GM18505 (cell line): ENCODE results near the gene MRFAP1L1.

Experiments
- ATAC-seq: cut with Tn5 transposase; IDR thresholded peaks from one replicate; pipeline ENCODE4 v1.9.1; 2021; ENCODE audit not compliant: unreplicated experiment
- POLR2A ChIP-seq: IDR thresholded peaks from 4 replicates; pipeline ENCODE4 v1.6.1; 2011; ENCODE audit warnings: borderline replicate concordance; ENCODE audit not compliant: insufficient read depth, insufficient read length; ENCODE audit errors: extremely low read depth

The MRFAP1L1 gene

DNA sequence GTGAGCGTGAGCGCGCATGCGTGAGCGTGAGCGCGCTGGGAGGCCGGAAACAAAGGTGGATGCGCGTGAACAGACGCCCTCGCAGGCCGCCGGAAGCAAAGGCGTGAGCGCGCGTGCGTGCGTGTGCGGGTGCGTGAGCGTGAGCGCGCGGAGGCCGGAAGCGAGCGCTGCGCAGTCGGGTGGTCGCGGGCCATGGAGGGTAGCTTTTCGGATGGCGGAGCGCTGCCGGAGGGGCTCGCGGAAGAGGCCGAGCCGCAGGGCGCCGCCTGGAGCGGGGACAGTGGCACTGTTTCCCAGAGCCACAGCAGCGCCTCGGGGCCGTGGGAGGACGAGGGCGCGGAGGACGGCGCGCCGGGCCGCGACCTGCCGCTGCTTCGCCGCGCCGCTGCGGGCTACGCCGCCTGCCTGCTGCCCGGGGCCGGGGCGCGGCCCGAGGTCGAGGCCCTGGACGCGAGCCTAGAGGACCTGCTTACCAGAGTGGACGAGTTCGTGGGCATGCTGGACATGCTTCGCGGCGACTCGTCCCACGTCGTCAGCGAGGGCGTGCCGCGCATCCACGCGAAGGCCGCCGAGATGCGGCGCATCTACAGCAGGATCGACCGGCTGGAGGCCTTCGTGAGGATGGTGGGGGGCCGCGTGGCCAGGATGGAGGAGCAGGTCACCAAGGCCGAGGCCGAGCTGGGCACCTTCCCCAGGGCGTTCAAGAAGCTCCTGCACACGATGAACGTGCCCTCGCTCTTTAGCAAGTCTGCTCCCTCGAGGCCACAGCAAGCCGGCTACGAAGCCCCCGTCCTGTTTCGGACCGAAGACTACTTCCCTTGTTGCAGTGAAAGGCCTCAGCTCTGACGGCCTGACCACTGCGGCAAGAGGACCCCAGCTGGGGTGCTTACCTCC lies 6.6 kb upstream of the MRFAP1L1 start, which contains the start of gene BLOC1S4:
Gene BLOC1S4, plus strand, starts transcription at position 157 of the 894 bp plus-strand sequence. Its CDS starts 36 bp downstream, at position 193.
- TF ChIP-seq POLR2A = peak; percentile 93

DNA sequence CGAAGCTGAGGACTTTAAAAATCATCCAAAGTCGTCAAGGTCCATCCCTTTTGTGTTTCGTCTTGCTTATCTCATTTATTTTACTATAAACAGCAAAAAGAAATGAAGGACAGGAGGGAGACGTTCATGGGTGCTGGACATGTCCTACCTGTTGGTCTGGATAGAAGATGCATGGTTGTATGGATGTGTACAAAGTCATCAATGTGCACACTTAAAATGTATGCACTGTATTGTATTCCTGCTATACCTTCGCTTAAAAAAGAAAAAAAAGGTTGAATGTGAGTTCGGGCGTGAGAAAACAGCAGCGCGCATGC lies 6.0 kb upstream of the MRFAP1L1 start:
- TF ChIP-seq POLR2A = no peak
- no peak for ATAC-seq

More for the DNA sequence above, 6.6 kb upstream of the MRFAP1L1 start, which contains the start of gene BLOC1S4:
- ATAC-seq = peak; percentile 83

DNA sequence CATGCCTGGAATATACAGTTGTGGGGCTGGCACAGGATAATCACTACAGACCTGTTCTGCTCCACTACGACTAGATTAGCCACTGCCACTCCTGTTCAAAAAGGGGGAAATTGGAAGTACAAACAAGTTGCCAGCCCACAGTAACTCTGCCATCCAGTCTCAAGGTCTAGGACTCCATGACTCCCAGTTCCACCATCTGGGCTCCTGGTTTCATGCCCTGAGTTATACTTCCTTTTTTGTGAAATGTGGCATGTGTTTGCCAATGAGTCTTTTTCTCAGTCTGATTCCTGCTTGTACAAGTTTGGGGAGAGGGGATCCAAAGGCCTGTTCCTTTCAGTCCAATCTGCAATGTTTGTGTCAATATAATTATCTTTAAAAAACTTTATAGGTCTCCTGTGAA lies 5.3 kb upstream of the MRFAP1L1 start:
- ATAC-seq = no peak
- no peak for TF ChIP-seq POLR2A

DNA sequence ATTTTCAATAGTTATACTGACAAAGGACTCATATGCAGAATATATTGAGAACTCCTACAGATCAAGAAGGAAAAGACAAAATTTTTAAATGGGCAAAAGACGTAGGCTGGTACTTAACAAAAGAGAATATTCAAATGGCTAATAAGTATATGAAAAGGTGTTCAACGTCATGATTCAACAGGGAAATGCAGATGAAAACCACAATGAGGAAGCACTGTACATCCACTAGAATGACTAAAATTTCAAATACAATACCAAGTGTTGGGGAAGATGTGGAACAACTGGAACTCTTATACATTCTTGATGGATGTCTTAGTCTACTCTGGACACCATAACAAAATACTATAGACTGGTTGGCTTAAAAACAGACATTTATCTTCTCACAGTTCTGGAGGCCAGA lies 1.3 kb upstream of the MRFAP1L1 start:
- TF ChIP-seq POLR2A = no peak
- no peak for ATAC-seq

DNA sequence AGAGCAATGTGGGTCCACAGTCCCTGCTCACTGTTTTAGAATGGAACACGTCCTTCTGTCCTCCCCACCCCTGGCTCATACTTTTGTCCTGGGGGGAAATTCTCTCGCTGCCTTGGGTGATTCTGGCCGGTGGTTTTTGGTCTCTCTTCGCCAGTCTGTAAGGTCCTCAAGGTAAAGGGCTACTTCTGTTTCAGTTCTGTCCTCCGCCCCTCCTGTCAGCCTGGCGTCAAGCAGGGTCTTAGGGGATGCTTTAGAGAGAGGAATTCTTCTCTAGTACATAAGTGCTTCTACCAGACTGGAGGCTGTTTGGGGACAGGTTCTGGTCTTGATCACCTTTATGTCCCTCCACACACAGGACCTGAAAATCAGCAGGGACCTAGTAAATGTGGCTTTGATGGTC lies 617 bp upstream of the MRFAP1L1 start:
- TF ChIP-seq POLR2A = no peak
- ATAC-seq = peak; percentile 4

DNA sequence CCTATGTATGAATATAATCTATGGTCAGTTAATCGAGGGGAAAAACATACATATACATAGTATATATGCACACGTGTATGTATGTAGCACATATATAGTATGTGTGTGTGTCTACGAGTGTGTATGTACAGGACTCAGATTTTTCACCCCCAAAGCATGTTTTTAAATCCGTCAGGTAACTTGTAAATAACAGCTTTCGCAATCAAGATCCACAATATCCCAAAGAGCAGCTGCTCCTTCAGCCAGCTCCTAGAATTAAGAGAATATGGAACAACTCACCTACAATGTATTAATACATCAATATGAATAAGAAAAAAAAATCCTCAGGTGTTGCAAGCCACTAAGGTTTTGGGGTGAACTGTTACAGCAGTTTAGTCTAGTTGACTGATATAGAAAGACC lies 3.5 kb downstream of the MRFAP1L1 start:
- no peak for ATAC-seq

DNA sequence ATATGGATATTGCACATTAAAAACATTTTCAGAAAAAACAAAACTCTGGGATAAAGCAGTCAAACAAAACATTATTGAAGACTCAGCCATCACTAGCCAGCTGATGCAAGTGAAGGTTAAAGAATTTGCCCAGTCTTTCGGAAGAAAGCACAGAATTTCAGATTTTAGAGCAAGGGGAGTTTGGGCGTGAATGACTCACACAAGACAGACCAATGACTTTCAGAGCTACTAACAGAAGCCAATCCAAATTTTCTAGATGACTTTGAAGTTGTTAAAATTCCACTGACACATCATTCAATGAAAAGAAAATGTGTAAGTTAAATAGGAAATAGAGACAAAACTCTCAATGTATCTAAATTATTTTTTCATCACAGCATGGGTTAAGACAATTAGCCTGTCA lies 4.0 kb downstream of the MRFAP1L1 start:
- no peak for TF ChIP-seq POLR2A
- ATAC-seq = no peak

More for the DNA sequence above, 3.5 kb downstream of the MRFAP1L1 start:
- TF ChIP-seq POLR2A = no peak

DNA sequence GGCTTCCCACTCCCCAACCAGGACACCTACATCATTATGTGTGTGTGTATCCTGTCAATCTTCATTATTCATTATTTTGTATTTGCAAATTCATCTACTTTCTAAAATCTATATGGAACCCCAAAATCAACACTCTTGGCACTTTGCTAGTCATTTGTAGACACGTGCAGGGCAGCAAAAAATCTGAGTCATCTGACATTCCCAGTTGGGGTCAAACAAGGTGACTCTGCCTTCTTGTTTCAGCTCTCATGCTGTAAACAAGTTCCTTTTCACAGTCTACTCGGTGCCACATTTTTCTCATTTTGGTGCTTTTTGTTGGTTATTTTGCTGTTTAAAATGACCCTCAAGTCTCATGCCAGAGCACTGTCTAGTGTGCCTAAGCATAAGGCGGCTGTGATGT lies 5.9 kb downstream of the MRFAP1L1 start:
- no peak for ATAC-seq
- no peak for TF ChIP-seq POLR2A

DNA sequence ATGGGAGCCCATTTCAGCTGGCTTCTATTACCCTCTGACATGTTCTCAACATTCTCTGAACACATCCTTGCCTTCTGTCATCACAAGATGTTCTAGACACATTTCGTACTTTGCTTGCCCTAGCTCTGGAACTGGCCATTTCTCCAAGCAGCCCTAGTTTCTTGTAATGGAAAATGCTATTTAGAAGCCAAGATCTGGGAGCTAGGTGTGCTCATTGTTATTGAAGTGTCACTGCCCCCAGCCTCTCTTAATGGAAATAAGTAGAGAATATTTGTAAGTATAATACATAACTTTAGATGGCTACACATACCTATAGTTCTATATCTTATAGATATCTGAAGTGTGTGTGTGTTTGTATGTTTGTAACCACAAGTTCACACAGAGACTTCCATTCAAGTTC lies 6.9 kb downstream of the MRFAP1L1 start:
- no peak for ATAC-seq
- no peak for TF ChIP-seq POLR2A

DNA sequence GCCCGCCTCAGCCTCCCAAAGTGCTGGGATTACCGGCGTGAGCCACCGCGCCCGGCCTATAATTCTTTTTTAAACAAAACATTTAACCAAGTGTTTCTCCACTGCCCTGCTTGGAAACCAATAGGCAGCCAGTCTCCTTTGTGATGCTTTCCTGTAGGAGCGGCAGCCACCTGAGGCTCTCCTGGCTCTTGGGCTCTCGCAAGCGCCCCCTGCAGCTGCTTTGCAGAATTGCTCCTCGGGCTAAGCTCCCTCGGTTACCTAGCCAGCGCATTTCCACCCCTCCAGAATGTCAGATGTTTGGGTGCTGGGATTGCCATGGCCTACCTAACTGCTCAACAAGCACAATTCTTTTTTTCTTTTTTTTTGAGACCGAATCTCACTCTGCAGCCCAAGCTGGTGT lies 8.3 kb downstream of the MRFAP1L1 start:
- TF ChIP-seq POLR2A = no peak
- ATAC-seq = no peak

DNA sequence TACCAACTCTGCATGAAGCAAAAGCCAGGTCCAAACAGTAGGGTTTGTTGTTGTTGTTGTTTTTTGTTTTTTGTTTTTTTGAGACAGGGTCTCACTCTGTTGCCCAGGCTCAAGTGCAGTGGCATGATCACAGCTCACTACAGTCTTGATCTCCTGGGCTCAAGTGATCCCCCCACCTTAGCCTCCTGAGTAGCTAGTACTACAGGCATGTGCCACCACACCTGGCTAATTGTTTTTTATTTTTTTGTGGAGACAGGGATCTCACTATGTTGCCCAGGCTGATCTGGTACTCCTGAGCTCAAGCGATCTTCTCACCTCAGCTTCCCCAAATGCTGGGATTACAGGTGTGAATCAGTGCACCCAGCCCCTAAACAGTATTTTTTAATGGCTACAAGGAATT lies 9.8 kb downstream of the MRFAP1L1 start:
- no peak for ATAC-seq
- no peak for TF ChIP-seq POLR2A

DNA sequence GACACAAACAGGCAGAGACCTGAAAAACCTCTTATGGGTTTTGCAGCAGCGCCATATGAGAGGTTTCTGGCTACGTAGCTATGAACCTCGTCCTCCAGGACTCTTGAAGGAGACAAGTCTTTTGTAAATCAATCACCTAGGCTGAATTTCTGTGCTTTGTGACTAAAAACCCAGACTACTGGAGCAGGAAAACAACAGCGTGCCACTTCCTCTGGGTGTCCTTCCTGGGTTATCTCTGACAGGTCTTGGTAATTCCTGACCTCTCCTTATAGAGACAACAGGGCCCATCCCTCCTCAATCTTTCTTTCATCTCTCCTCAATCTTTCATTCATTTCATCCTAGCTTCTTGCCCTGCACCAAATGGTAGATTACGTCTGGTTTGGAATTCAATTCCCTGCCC lies 10.3 kb downstream of the MRFAP1L1 start:
- no peak for TF ChIP-seq POLR2A

DNA sequence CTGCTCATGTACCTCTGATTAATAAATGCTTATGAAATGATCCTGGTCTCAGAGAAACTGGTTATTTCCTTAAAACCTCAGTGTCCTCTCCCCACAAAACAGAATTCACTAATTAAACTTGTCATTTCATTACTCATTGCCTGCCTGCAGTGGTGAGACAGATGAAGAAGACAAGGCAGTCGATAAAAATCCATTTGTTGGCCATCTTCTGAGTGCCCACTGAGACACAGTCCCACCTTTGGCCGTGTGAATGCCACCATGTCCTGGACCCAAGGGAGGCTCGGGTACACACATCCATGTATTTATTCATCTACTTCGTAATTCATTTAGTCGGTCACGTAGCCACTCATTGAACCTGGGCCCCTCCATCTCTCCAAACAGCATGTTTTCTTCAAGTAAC lies 12.5 kb downstream of the MRFAP1L1 start:
- TF ChIP-seq POLR2A = no peak
- ATAC-seq = no peak

More for the DNA sequence above, 10.3 kb downstream of the MRFAP1L1 start:
- no peak for ATAC-seq

DNA sequence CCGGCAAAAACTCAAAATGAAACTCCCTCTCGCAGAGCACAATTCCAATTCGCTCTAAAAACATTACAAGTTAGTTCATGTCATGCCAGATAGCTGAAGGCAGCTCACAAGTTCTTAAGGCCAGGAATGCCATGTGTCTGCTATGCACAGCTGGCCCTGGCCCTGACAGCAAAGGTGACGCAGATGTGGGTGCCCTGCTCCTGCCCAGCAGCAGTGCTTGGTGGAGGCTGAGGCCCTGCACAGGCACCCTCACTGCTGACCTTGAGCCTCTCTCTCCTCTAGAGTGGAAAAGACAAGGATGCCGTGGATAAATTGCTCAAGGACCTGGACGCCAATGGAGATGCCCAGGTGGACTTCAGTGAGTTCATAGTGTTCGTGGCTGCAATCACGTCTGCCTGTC lies 13.1 kb downstream of the MRFAP1L1 start:
- TF ChIP-seq POLR2A = no peak
- ATAC-seq = no peak
